Islet of Langerhans (tissue), 1 donor: ENCODE measurements around the gene MYH7B.

Experiments
- FAIRE-seq: peaks from one replicate; lab custom pipeline; 2011; peaks lifted over from hg19 to GRCh38; lab: Jason Lieb, UNC

MYH7B gene

GRCh38 chr20:34945315-34946077, 10.2 kb upstream of the MYH7B start:
- no peak for FAIRE-seq

DNA sequence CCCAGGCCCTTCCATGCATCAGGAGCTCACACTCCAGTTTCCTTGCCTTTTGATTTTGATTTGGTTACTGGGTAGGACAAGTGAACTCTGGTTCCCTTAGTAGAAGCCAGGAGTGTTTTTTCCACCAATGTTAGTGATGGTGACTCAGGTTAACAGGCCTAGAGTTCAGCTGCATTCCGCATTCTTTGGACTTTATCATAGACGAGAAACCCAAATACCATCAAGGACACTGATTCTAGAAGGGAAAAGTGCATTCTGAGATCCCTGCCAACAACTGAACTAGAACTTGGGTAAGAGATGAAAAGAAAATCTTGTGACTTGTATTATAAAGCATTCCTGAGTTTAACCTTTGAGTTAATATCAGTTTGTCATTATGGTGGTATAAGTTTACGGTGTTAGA, 9.0 kb upstream of the MYH7B start:
- FAIRE-seq, result no peak

GRCh38 chr20:34947336-34947735, 8.3 kb upstream of the MYH7B start:
- FAIRE-seq, result no peak

GRCh38 chr20:34948030-34948429, 7.6 kb upstream of the MYH7B start:
- no peak for FAIRE-seq

DNA sequence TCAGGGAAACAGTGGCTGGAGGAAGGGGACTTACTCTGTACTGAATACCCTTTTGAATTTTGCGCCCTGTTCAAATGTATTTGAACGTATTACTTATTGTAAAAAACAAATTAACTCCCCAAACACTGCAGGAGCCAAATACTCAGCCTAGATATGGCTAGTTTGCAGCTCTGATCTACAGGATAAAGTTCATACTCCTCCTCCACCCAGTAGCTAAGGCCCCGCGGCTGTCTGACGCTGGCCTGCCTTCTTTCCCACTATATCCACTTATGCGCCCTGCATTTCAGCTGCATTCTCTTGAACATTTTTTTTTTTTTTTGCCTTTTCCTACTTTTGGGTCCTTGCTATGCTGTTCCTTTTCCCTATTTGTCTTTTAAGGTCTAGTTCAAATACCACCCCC, 6.5 kb upstream of the MYH7B start:
- FAIRE-seq, result no peak

GRCh38 chr20:34951252-34951651, 4.4 kb upstream of the MYH7B start:
- no peak for FAIRE-seq

DNA sequence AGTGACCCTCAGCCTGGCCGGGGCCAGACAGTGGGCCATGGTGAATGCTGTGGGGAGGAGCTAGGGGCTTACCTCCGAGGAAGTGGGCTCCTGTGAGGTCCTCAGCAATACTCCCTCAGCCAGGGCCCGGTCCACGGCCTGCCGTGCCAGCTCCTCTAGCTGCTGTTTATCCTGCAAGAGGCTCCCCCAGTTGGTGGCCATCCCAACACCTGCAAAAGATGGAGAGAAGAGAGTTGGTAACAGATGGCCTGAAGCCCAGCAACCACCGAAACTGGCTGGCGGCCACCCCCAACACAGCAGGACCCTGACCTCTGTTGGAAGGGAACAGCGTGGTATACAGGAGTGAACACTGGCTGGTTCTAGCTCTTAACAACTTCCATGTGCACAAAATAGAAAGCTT, 4.0 kb upstream of the MYH7B start:
- no peak for FAIRE-seq

DNA sequence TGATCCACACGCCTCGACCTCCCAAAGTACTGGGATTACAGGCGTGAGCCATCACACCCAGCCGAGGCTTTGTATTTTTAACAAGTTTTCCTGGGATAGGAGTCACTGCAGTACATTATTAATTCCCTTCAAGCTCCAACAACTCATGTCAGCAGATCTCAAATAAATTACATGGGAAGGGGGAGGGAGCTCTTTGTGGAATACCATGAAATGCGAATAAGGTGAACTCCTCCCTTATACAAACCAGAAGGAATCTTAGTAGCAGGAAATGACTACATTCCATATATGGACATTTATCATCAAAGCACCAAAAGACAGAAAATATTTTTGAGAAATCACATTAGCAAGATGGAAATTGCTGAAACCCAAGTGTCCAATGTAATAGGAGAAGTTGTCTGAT, 3.0 kb upstream of the MYH7B start:
- no peak for FAIRE-seq

DNA sequence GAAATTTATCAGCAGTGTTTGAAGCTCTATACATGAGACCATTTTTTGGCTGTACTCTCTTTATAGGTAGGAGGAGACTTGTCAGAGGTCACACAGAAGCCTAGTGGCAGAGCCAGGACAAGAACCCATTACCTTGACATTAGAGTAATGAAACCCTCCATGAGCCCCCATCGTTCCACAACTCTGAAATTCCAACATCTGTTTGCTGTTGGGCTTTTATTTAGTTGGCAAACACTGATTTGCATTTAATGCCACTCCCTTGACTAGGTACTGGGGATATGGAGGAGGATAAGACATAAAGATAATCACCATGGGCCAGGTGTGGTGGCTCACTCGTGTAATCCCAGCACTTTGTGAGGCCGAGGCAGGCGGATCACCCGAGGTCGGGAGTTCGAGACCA, 1.7 kb upstream of the MYH7B start:
- FAIRE-seq, result no peak

DNA sequence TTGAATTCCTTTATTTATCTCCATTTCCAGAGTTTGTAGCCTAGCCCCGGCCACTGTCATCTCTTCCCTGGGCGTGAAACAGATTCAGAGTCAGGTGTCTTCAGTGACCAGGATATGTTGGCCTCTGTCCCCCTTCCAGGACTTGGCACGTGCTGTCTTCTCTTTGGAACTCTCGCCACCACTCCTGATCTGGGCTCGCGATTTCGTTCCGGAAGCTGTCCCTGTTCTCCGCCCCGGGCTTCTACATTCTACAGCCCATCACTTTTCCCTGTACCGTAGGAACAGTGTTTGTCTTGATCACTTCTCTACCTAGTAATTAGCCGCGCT, 801 bp upstream of the MYH7B start:
- no peak for FAIRE-seq

- no peak for FAIRE-seq
Observed at GRCh38 chr20:34956041-34956458, 382 bp downstream of the MYH7B start.

GRCh38 chr20:34956751-34957472, 1.2 kb downstream of the MYH7B start:
- FAIRE-seq, result no peak

GRCh38 chr20:34964486-34964885, 8.8 kb downstream of the MYH7B start:
- FAIRE-seq, result no peak

GRCh38 chr20:34965051-34965450, 9.4 kb downstream of the MYH7B start:
- no peak for FAIRE-seq

GRCh38 chr20:34967421-34967820, 11.8 kb downstream of the MYH7B start:
- FAIRE-seq, result no peak

GRCh38 chr20:34968042-34968775, 12.5 kb downstream of the MYH7B start:
- no peak for FAIRE-seq

- no peak for FAIRE-seq
Observed at GRCh38 chr20:34970193-34970840, 14.6 kb downstream of the MYH7B start.

DNA sequence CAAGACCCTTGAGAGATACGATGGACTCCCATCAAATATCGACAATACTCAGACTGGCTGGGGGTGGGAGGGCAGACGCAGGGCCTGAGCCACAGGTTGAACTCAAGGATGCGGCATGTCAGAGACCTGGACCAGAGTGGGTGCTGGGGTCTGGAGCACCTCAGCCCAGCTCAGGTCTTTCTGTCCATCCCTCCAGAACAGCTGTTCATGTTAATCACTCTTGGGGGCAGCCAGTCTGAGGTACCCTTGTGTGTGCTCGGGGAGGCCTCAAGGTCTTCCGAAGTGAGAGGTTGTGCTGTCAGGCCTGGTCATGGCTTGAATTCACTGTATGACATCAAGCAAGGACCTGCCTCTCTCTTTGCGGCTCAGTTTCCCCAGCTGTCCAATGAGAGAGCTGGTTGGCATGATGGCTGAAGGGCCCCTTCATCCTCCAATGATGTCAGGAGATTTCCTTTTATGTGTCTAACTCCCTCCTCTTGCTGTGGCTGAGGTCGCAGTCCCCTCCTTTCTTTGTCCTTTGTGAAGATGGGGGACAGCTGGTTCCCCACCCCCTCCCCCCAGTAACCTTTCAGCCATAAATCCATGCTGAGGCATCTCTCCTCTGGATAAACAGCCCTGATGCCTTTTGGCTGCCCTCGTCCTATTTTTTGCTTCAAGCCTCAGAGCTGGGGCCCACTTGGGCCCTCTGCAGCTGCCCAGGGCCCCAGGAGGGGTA, 15.3 kb downstream of the MYH7B start:
- no peak for FAIRE-seq

DNA sequence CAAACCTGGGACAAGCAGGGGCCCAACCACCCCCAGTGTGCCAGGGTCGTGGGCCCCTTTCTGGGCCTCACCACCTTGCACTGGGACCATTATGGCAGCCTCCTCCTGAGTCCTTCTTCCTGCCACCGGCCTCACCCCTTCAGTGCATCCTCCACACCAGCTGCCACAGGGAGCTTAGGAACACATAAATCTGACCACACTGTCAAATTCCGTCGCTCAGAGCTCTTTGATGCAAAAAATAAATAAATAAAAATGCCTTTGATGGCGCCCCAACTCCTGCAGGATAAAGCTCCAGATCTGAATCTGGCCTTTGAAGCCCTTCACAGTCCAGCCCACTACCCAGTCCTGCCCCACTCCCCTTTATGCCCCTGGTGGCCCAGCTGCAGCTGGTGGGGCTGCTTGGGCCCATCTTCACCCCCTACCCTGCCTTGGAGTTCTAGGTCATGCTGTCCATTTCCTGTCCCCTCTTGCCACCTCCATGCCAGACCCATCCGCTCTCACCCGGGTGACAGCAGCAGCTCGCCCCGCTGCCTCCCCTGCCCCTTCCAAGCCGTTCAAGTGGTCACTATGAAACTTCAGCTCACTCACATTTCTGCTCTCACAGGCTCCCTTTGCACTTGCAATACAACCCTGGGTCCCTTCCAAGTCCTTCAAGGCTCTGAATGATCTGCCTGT, 16.0 kb downstream of the MYH7B start:
- no peak for FAIRE-seq

- FAIRE-seq, result no peak
Observed at GRCh38 chr20:34974246-34974645, 18.6 kb downstream of the MYH7B start.

- no peak for FAIRE-seq
Observed at GRCh38 chr20:34976286-34976685, 20.6 kb downstream of the MYH7B start.
